Measurements from ENCODE around the gene RASL10A. TPM values are rescaled to one million over a fixed set of nuclear protein-coding genes. Genes with fewer than 3 reads are reported as not detected.

RASL10A gene
- total and polyA plus RNA-seq, 10 donors = 0.54 to 6.1 (median 2.3) TPM

- Histone ChIP-seq H3K27ac (peak overlapping the region; percentile 98 to 100 (median 99)), H3K36me3 (peaks cover 0 to 55% (median 17%) of the 10 kb centered on the region in 6 donors), H3K4me1 (peaks cover 51 to 80% (median 68%) of the 10 kb centered on the region in 6 donors), H3K4me3 (peak overlapping the region; percentile 80 to 99 (median 96)), H3K9me3 (no peaks in the 10 kb centered on the region), H3K27me3 (replicated peaks in 1 of 7) (no peaks in the 10 kb centered on the region)
- no peak for DNase-seq
- WGBS, 5 donors = 0 to 1% (median 0%) methylated on average over 34 to 51 of the region's 51 CpGs
- intact Hi-C loops (cut with DNase I; ENCODE audit: low total_unique reads) = no loop called here
- no peak for TF ChIP-seq CTCF (IDR thresholded peaks at IDR 0.05 in 8 of 11, conservative IDR thresholded peaks at IDR 0.05 in 3 of 11)
- no peak for TF ChIP-seq POLR2A (IDR thresholded peaks at IDR 0.05)
- TF ChIP-seq POLR2AphosphoS5 (IDR thresholded peaks at IDR 0.05) = no peak
Observed at GRCh38 chr22:29268511-29269229, 46.8 kb downstream of the RASL10A start.

GRCh38 chr22:29267858-29268510 lies 47.5 kb downstream of the RASL10A start, which contains the start of the genes EWSR1 and RHBDD3:
Gene EWSR1 (plus strand): TSS chr22:29268268. CDS start chr22:29268337, 69 bp downstream.
Gene RHBDD3 (minus strand): TSS chr22:29267981. CDS start chr22:29265626, 2,355 bp downstream.
- Histone ChIP-seq H3K4me1 (peaks cover 47 to 77% (median 62%) of the 10 kb centered on the region in 6 donors), H3K36me3 (peaks cover 0 to 54% (median 10%) of the 10 kb centered on the region in 6 donors), H3K4me3 (peak within 1 kb of the TSS; percentile 80 to 99 (median 96)), H3K27me3 (replicated peaks in 1 of 7) (no peaks in the 10 kb centered on the region), H3K9me3 (no peaks in the 10 kb centered on the region), H3K27ac (peak within 1 kb of the TSS; percentile 98 to 100 (median 99))
- peak; percentile 97 for DNase-seq
- peak; percentile 94 to 97 (median 96) for TF ChIP-seq POLR2AphosphoS5 (IDR thresholded peaks at IDR 0.05)
- peak in 2 of 3 donors; percentile 64 to 68 for TF ChIP-seq POLR2A (IDR thresholded peaks at IDR 0.05)
- TF ChIP-seq CTCF (IDR thresholded peaks at IDR 0.05 in 8 of 11, conservative IDR thresholded peaks at IDR 0.05 in 3 of 11) = peak in 1 of 11 experiments; percentile 22
- intact Hi-C loops (cut with DNase I; ENCODE audit: low total_unique reads) = no loop called here
- WGBS, 5 donors = 0 to 1% (median 0%) methylated on average over 54 to 67 of the region's 67 CpGs

GRCh38 chr22:29267462-29267857 lies 48.0 kb downstream of the RASL10A start:
- H3K36me3 ChIP-seq = peaks cover 0 to 53% (median 5%) of the 10 kb centered on the region in 6 donors
- intact Hi-C loops (cut with DNase I; ENCODE audit: low total_unique reads) = no loop called here
- peak overlapping the region; percentile 80 to 99 (median 96) for H3K4me3 ChIP-seq
- H3K9me3 ChIP-seq = no peaks in the 10 kb centered on the region
- no peak for DNase-seq
- H3K27me3 ChIP-seq (replicated peaks in 1 of 7) = no peaks in the 10 kb centered on the region
- 0 to 2% (median 0%) methylated on average over 17 to 32 of the region's 32 CpGs for WGBS, 5 donors
- H3K27ac ChIP-seq = peak overlapping the region; percentile 98 to 100 (median 99)
- TF ChIP-seq POLR2AphosphoS5 (IDR thresholded peaks at IDR 0.05) (no peak), POLR2A (IDR thresholded peaks at IDR 0.05) (no peak), CTCF (IDR thresholded peaks at IDR 0.05 in 8 of 11, conservative IDR thresholded peaks at IDR 0.05 in 3 of 11) (no peak)
- H3K4me1 ChIP-seq = peaks cover 42 to 72% (median 57%) of the 10 kb centered on the region in 6 donors

Measured in spleen (tissue), 11 donors.